Renal cortical epithelial cell (primary cell): Measurements from ENCODE around the gene RAI2. TPM values are rescaled to one million over a fixed set of nuclear protein-coding genes. Genes with fewer than 3 reads are reported as not detected.
"Not testable (repeated sequence)": the region's sequence is repeated elsewhere in the genome, so short reads cannot be mapped to it uniquely, and the experiment has no call there.

Experiments
- DNase-seq: peaks from one replicate; pipeline ENCODE4 v3.0.0-alpha.2; 2011; ENCODE audit warnings: low read depth
- total RNA-seq: library from RNA; depleted of rRNA; stranded (reverse); fragments of >200 nt; gene quantifications from 2 replicates; pipeline ENCODE4 v1.2.3, GENCODE V29; 2014

Gene RAI2
- total RNA-seq, 1 donor from 2014 or later, result 0.15 TPM

GRCh38 chrX:17786554-17787347, 74.3 kb downstream of the RAI2 start:
- not testable (repeated sequence) for DNase-seq

GRCh38 chrX:17779434-17779833, 81.7 kb downstream of the RAI2 start:
- no peak for DNase-seq

DNA sequence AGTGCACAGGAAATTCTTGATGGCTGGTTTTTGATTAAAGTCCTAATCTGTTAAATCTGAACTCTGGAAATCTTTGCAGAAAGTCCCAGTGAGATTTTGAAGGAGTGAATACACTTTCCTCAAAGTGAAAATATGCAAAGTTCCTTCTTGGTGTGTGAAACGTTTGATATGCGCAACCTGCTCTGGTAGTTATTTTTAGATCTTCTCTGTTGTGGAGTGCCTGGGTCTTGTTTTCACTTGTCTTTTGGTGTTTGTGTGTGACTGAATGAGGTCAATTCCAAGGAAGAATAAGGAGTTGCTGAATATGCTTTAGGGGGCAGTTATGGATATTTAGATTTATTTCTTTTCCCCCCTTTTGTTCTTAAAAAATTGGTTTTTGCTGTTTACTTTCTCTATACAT, 82.1 kb downstream of the RAI2 start:
- no peak for DNase-seq

DNA sequence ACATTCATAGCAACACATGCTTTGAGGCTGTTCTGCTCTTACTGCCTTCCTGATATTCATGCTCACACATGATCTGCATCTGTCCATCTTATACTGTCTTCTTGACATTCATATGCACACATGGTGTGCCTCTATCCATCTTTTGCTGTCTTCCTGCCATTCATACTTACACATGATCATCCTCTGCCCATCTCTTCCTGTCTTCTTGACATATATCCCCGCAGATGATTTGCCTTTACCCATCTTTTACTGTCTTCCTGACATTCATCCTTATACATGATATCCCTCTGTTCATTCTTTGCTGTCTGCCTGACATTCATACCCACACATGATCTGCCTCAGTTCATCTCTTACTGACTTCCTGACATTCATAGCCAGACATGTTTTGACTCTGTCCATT, 87.0 kb downstream of the RAI2 start:
- DNase-seq, result no peak

DNA sequence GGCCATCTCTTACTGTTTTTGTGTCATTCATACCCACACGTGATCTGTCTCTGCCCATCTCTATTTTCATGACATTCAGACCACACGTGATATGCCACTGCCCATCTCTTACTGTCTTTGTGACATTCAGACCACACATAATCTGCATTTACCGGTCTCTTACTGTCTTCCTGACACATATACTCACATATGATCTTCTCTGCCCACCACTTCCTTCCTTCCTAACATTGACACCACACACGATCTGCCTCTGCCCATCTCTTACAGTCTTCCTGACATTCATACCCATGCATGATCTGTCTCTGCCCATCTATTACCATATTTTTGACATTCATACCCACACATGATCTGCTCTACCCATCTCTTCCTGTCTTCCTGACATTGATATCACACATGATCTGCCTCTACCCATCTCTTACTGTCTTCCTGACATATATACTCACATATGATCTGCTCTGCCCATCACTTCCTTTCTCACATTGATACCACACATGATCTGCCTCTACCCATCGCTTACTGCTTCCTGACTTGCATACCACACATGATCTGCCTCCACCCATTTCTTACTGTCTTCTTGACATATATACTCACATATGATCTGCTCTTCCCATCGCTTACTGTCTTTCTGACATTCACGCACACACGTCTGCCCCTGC, 87.7 kb downstream of the RAI2 start:
- DNase-seq, result no peak

DNA sequence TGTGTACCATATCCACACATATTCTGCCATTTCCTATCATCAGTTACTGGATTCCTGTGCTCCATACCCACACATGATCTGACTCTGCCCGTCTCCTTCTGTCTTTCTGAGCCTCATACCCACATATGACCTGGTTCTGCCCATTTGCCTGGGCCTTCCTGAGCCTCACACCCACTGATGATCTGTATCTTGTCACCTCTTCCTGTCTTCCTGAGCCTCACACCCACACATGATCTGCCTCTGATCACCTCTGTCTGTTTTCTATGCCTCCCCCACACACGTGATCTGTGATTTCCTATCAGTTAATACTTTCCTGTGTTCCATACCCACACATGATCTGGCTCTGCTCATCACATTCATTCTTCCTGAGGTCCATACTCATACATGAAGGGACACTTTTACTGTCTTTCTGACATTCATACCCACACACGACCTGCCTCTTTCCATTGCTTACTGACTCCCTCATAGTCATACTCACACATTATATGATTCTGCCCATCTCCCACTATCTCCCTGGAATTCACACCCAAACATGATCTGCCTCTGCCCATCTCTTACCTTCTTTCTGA, 91.3 kb downstream of the RAI2 start:
- no peak for DNase-seq

GRCh38 chrX:17768997-17769396, 92.1 kb downstream of the RAI2 start:
- DNase-seq, result no peak

- no peak for DNase-seq
These were observed 93.4 kb downstream of the RAI2 start for GRCh38 chrX:17767734-17768133.

- no peak for DNase-seq
These were observed 101.1 kb downstream of the RAI2 start for GRCh38 chrX:17759990-17760389.

- no peak for DNase-seq
These were observed 102.7 kb downstream of the RAI2 start for GRCh38 chrX:17758382-17758781.

GRCh38 chrX:17750436-17750835, 110.7 kb downstream of the RAI2 start:
- DNase-seq, result no peak

Other genes starting within 250 kb of the RAI2 start
- gene SCML1, start 123.8 kb downstream of the RAI2 start, total RNA-seq, result 3.5 and 4.9 TPM in 2 replicates